GM18861 (cell line): ENCODE data around the gene CD3G.
"Not testable (repeated sequence)": the region's sequence is repeated elsewhere in the genome, so short reads cannot be mapped to it uniquely, and the experiment has no call there.

Source experiments
- ATAC-seq: cut with Tn5 transposase; IDR thresholded peaks from one replicate; pipeline ENCODE4 v1.9.1; 2021; ENCODE audit not compliant: unreplicated experiment

The CD3G gene

GRCh38 chr11:118343981-118344515 is at the start of gene CD3G:
Gene CD3G (plus strand): TSS chr11:118344344. CDS start chr11:118344424, 80 bp downstream.
- no peak for ATAC-seq

GRCh38 chr11:118295199-118295598 is 48.9 kb upstream of the CD3G start:
- no peak for ATAC-seq

- ATAC-seq: no peak
Observed at GRCh38 chr11:118295815-118296454, 48.2 kb upstream of the CD3G start.

- no peak for ATAC-seq
Observed at GRCh38 chr11:118301600-118302195, 42.4 kb upstream of the CD3G start.

GRCh38 chr11:118304227-118304567 is 39.9 kb upstream of the CD3G start:
- ATAC-seq: no peak

- no peak for ATAC-seq
Observed at GRCh38 chr11:118304568-118305248, 39.4 kb upstream of the CD3G start, which contains the start of gene CD3E. Gene CD3E (plus strand): TSS chr11:118304730. CDS start chr11:118304953, 223 bp downstream.

- ATAC-seq: no peak
Observed at GRCh38 chr11:118305726-118306125, 38.4 kb upstream of the CD3G start.

GRCh38 chr11:118306556-118306955 is 37.6 kb upstream of the CD3G start:
- ATAC-seq: no peak

GRCh38 chr11:118308995-118309528 is 35.1 kb upstream of the CD3G start:
- ATAC-seq: not testable (repeated sequence)

GRCh38 chr11:118310271-118310670 is 33.9 kb upstream of the CD3G start:
- ATAC-seq: no peak

GRCh38 chr11:118310781-118311485 is 33.2 kb upstream of the CD3G start:
- no peak for ATAC-seq

- ATAC-seq: no peak
Observed at GRCh38 chr11:118311518-118311917, 32.6 kb upstream of the CD3G start.

GRCh38 chr11:118312328-118312727 is 31.8 kb upstream of the CD3G start:
- no peak for ATAC-seq

GRCh38 chr11:118313242-118313641 is 30.9 kb upstream of the CD3G start:
- no peak for ATAC-seq

- no peak for ATAC-seq
Observed at GRCh38 chr11:118314988-118315411, 29.1 kb upstream of the CD3G start.

GRCh38 chr11:118318124-118318523 is 26.0 kb upstream of the CD3G start:
- ATAC-seq: no peak

GRCh38 chr11:118318581-118319336 is 25.4 kb upstream of the CD3G start:
- ATAC-seq: no peak

GRCh38 chr11:118319337-118319707 is 24.8 kb upstream of the CD3G start:
- no peak for ATAC-seq

GRCh38 chr11:118320515-118320914 is 23.6 kb upstream of the CD3G start:
- no peak for ATAC-seq

GRCh38 chr11:118321386-118322082 is 22.6 kb upstream of the CD3G start:
- no peak for ATAC-seq
